GM12801 (cell line): ENCODE results near the gene CHST11.

Source experiments
- TF ChIP-seq, protein P1 (sequence below): IDR thresholded peaks from one replicate; pipeline ENCODE4 v1.5.1; 2011; ENCODE audit warnings: control low read depth; ENCODE audit not compliant: insufficient read length; ENCODE audit errors: extremely low read depth

CHST11 gene

DNA sequence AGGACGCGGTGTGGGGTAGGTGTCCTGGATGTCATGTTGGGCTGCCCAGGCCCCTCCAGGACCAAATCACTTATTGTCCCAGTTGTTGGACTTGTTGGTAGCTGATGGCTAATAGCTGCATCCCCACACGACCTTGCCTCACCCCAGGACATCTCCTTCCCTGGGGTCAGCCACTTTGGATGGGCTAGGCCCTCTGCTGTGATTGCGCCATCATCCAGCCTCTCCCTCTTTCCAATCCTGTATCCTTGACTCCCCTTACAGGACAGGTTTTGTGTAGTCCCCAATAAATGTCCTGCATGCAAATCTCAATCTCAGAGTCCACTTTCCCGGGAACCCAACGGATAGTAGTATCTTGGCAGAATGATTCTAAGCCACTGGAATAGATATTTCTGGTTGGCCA, 43.4 kb upstream of the CHST11 start:
- TF ChIP-seq, protein P1, sequence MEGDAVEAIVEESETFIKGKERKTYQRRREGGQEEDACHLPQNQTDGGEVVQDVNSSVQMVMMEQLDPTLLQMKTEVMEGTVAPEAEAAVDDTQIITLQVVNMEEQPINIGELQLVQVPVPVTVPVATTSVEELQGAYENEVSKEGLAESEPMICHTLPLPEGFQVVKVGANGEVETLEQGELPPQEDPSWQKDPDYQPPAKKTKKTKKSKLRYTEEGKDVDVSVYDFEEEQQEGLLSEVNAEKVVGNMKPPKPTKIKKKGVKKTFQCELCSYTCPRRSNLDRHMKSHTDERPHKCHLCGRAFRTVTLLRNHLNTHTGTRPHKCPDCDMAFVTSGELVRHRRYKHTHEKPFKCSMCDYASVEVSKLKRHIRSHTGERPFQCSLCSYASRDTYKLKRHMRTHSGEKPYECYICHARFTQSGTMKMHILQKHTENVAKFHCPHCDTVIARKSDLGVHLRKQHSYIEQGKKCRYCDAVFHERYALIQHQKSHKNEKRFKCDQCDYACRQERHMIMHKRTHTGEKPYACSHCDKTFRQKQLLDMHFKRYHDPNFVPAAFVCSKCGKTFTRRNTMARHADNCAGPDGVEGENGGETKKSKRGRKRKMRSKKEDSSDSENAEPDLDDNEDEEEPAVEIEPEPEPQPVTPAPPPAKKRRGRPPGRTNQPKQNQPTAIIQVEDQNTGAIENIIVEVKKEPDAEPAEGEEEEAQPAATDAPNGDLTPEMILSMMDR: no peak

DNA sequence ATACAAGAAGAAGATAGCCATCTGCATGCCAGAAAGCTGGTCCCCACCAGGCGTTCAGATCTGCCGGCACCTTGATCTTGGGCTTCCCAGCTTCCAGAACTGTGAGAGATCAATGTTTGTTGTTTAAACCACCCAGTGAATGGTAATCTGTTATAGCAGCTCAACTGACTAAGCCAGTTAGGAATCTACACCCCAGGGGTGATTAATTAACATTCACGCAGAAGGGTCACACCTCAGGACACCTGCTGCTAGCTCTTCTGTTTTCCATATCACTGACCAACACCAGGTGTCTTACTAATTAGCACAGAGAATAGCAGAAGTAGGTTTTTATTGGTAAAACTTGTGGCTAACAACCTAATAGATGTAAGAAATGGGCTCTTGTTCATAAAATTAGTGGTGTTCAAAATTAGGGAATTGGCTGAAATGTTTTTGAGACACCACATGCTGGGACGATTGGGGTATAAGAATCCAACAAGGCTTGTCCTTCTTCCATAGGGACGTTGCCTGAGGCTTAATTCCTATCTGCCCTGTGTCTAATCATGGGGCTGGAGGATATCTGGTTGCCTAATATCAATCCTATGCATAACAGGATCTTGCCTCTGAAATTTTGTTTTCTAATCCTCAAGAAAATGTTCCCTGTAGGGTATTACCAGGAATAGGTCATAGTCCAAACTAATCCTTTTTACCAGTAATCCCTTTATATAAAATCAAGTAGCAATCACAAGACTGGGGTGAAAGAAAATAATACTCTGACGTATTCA, 42.0 kb upstream of the CHST11 start:
- TF ChIP-seq, protein P1: no peak

DNA sequence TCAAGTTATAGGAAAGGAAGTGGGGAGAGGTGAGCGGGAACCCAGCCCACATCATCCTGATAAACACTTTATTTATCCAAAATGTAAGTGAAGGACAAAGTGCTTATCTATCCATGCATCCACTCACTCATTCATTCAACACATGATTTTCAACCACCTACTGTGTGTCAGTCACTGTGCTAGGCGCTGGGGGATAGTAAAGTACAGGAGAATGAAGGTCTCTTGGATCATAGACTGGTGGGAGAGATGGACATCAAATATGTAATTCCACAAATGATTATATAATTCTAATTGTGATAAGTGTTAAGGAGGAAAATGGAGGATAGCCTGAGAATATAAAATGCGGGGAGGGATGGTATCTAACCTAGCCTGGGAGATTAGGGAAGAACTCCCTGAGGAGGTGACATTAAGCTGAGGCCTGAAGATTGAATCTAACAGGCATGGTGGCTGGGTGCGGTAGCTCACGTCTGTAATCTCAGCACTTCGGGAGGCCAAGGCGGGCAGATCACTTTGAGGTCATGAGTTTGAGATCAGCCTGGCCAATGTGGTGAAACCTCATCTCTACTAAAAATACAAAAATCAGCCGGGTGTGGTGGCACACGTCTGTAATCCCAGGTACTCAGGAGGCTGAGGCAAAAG, 41.3 kb upstream of the CHST11 start:
- TF ChIP-seq, protein P1: no peak

DNA sequence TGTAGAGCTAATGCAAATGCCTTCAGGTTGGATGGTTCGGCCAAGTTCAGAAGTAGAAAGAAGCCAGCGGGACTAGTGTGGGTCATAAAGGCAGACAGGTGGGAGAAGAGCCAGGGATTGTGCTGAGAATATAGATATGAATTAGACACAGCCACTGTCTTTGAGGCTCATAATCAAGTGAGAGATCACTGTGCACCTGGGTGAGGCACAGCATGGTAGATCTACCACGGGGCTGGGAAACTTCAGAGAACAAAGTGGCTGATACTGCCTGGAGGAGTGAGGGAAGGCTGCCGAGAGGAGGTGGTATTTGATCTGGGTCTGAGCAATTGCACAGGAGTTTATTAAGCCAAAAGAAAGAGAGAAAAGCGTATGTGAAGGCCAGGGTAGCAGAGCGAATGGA, 40.6 kb upstream of the CHST11 start:
- TF ChIP-seq, protein P1: no peak

DNA sequence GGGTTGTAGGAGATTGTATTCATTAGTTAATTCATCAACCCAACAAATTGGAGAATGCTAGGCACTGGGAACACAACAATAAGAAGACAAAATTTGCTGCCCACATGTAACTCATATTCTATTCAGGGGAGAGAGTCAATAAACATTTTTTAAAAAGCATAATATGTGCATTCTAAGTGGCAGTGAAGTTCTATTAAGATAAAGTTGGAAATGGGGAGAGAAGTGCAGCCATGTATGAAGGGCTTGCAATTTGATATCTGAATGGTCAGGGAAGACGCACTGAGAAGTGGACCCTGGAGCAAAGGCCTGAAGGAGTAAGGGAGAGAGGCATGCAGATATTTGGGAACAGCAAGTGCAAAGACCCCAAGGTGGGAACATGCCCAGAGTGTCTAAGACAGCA, 40.2 kb upstream of the CHST11 start:
- TF ChIP-seq, protein P1: no peak

DNA sequence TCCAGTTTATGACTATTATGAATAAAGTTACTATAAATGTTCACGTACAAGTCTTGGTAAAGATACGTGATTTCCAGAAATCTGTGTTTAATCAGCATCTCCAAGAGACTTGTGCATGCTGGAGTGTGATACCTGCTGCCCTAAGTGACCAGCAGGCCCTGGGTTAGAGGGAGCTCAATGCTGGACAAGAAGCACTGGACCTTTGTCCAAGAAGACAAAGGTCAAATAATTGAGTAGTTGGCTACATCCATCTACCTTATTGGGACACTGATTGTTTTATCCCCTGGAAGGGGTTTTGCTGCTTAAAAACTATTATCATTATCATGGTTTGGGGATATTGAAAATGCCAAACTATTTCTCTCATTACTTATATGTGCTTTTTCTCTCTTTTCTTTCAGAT, 37.0 kb upstream of the CHST11 start:
- TF ChIP-seq, protein P1: no peak

DNA sequence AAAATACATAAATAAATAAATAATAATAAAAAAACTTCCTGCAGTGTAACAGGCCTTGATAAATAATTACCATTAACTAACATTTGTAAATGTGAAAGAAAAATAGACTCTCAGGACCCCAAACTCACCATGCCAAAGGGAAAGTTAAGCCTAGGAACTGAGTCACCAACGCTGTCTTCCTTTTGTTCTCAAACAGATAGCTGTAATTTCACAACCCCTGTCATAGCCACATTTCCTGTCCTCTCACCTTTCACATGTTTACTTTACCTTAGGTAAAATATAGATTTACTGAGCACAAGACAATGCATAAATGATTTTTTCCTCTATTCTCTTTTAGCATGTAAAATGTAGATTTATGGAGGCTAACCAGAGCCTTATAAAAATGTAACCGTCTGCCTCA, 35.9 kb upstream of the CHST11 start:
- TF ChIP-seq, protein P1: no peak
